ENCODE data around the gene CNTNAP5. TPM values are rescaled to one million over a fixed set of nuclear protein-coding genes. Genes with fewer than 3 reads are reported as not detected.

Gene CNTNAP5
- total and polyA plus RNA-seq, 7 donors = not detected

- 89 to 93% (median 93%) methylated on average over 3 of the region's 3 CpGs for WGBS, 3 donors
- ATAC-seq = no peak
- Histone ChIP-seq H3K27me3 (ENCODE audit: insufficient read depth in 3 of 3, low read length in 2 of 3) (no peaks in the 10 kb centered on the region), H3K27ac (no peak overlapping the region), H3K9me3 (no peaks in the 10 kb centered on the region), H3K36me3 (ENCODE audit: insufficient read depth in 1 of 2, low read depth in 1 of 2) (no peaks in the 10 kb centered on the region), H3K4me1 (no peaks in the 10 kb centered on the region), H3K4me3 (no peak overlapping the region)
- intact Hi-C loops (cut with DNase I) = no loop called here
- no peak for DNase-seq
- TF ChIP-seq CTCF (IDR thresholded peaks at IDR 0.05) = no peak
Measured at GRCh38 chr2:124171472-124172063, 146.5 kb downstream of the CNTNAP5 start.

- Histone ChIP-seq H3K4me1 (no peaks in the 10 kb centered on the region), H3K36me3 (ENCODE audit: insufficient read depth in 1 of 2, low read depth in 1 of 2) (no peaks in the 10 kb centered on the region), H3K9me3 (no peaks in the 10 kb centered on the region), H3K27me3 (ENCODE audit: insufficient read depth in 3 of 3, low read length in 2 of 3) (no peaks in the 10 kb centered on the region), H3K4me3 (no peak overlapping the region), H3K27ac (no peak overlapping the region)
- 85 to 100% (median 88%) methylated on average over 1 of the region's 1 CpG for WGBS, 3 donors
- intact Hi-C loops (cut with DNase I) = no loop called here
- ATAC-seq (no peak), DNase-seq (no peak)
- no peak for TF ChIP-seq CTCF (IDR thresholded peaks at IDR 0.05)
Measured at GRCh38 chr2:124178719-124179118, 153.6 kb downstream of the CNTNAP5 start.

GRCh38 chr2:124180635-124181034 is 155.5 kb downstream of the CNTNAP5 start:
- no peak overlapping the region for H3K27ac ChIP-seq
- no peaks in the 10 kb centered on the region for H3K27me3 ChIP-seq (ENCODE audit: insufficient read depth in 3 of 3, low read length in 2 of 3)
- H3K4me1 ChIP-seq = no peaks in the 10 kb centered on the region
- no peaks in the 10 kb centered on the region for H3K9me3 ChIP-seq
- no peak for ATAC-seq
- no peak for TF ChIP-seq CTCF (IDR thresholded peaks at IDR 0.05)
- H3K4me3 ChIP-seq = no peak overlapping the region
- H3K36me3 ChIP-seq (ENCODE audit: insufficient read depth in 1 of 2, low read depth in 1 of 2) = no peaks in the 10 kb centered on the region
- DNase-seq = no peak
- intact Hi-C loops (cut with DNase I) = no loop called here

GRCh38 chr2:124186801-124187200 is 161.7 kb downstream of the CNTNAP5 start:
- intact Hi-C loops (cut with DNase I) = no loop called here
- H3K4me1 ChIP-seq = no peaks in the 10 kb centered on the region
- ATAC-seq = no peak
- no peak overlapping the region for H3K27ac ChIP-seq
- no peak for TF ChIP-seq CTCF (IDR thresholded peaks at IDR 0.05)
- no peaks in the 10 kb centered on the region for H3K36me3 ChIP-seq (ENCODE audit: insufficient read depth in 1 of 2, low read depth in 1 of 2)
- 81 to 100% (median 83%) methylated on average over 1 of the region's 1 CpG for WGBS, 3 donors
- no peaks in the 10 kb centered on the region for H3K27me3 ChIP-seq (ENCODE audit: insufficient read depth in 3 of 3, low read length in 2 of 3)
- no peak overlapping the region for H3K4me3 ChIP-seq
- H3K9me3 ChIP-seq = no peaks in the 10 kb centered on the region
- no peak for DNase-seq

GRCh38 chr2:124187948-124188347 is 162.9 kb downstream of the CNTNAP5 start:
- Histone ChIP-seq H3K27ac (no peak overlapping the region), H3K4me3 (no peak overlapping the region), H3K27me3 (ENCODE audit: insufficient read depth in 3 of 3, low read length in 2 of 3) (no peaks in the 10 kb centered on the region), H3K4me1 (no peaks in the 10 kb centered on the region), H3K36me3 (ENCODE audit: insufficient read depth in 1 of 2, low read depth in 1 of 2) (no peaks in the 10 kb centered on the region), H3K9me3 (no peaks in the 10 kb centered on the region)
- DNase-seq = no peak
- no peak for TF ChIP-seq CTCF (IDR thresholded peaks at IDR 0.05)
- intact Hi-C loops (cut with DNase I) = no loop called here
- WGBS, 3 donors = 55 to 66% (median 63%) methylated on average over 2 of the region's 2 CpGs
- ATAC-seq = no peak

Measured in psoas muscle (tissue), 8 donors.